Activated CD4-positive, CD25-positive, alpha-beta regulatory T cell treated with anti-CD3 and anti-CD28 coated beads, Interleukin-2, amount 50 U/mL, for 72 hours (primary cell): ENCODE data around the gene TPT1.
"Not testable (repeated sequence)": the region's sequence is repeated elsewhere in the genome, so short reads cannot be mapped to it uniquely, and the experiment has no call there.

Source experiments
- DNase-seq: peaks from one replicate; pipeline ENCODE4 v3.0.0; 2021

The TPT1 gene

GRCh38 chr13:45299194-45299593, 41.8 kb downstream of the TPT1 start:
- no peak for DNase-seq

DNA sequence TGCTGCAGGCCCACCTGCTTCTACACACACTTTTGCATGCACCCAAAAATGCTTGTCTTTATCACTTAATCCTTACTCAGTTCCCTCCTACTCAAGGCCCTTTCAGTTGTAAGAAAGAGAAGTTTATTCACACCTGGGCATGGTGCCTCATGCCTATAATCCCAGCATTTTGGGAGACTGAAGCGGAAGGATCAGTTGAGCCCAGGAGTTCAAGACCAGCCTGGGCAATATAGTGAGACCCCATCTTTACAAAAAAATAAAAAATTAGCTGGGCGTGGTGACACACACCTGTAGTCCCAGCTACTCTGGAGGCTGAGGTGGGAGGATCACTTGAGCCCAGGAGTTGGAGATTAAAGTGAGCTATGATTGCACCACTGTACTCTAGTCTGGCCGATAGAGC, 42.4 kb downstream of the TPT1 start:
- DNase-seq = not testable (repeated sequence)

- DNase-seq = no peak
These were observed 42.8 kb downstream of the TPT1 start for GRCh38 chr13:45298206-45298505.

- DNase-seq = no peak
These were observed 43.4 kb downstream of the TPT1 start for GRCh38 chr13:45297456-45298205.

DNA sequence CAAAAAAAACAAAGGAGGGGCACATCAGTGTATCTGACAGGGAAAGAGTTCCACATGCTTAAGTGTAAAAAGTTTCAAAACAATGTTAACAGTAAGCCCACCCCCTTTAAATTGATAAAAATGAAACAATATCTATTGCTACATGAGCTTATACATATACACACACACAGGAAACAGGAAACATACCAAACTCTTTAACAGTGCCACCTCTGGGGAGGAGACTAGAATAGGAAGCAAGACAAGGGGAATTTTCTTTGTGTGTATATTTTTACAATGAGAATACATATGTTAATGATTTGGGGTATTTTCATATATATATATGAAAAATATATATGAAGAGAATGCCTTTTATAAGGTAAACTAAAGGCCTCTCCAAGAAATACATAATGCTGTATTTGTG, 44.7 kb downstream of the TPT1 start:
- no peak for DNase-seq

DNA sequence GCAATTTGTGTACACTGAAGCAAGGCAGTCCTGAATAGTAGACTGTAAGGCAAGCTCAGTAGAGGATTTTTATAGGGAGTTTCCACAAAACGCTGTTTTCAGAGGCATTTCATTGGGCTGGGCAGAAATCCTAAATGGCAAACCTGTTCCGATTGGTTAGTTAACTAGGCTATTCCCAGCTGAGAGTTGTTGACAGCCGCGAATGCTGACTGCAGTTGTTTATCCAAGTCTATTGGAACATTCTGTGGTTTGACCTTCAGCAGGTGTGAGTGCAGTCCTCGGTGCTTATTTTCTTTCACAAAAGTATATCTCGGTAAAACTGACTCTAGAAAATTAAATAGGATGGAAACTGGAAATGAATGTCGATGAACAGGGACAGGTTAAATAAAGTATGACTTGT, 45.4 kb downstream of the TPT1 start:
- DNase-seq = no peak

GRCh38 chr13:45292176-45292575, 48.8 kb downstream of the TPT1 start:
- DNase-seq = no peak

- DNase-seq = no peak
These were observed 50.9 kb downstream of the TPT1 start for GRCh38 chr13:45289936-45290563.
